Measurements from ENCODE around the gene LAMC1. TPM values are rescaled to one million over a fixed set of nuclear protein-coding genes. Genes with fewer than 3 reads are reported as not detected.

LAMC1 gene
- total RNA-seq, 4 donors from 2014 or later, result 26.3 to 275 (median 60.0) TPM

GRCh38 chr1:183040547-183040971 lies 17.3 kb downstream of the LAMC1 start:
- Histone ChIP-seq H3K27me3 (no peaks in the 10 kb centered on the region), H3K9me3 (no peaks in the 10 kb centered on the region), H3K36me3 (peaks cover 0 to 5% (median 0%) of the 10 kb centered on the region in 3 donors), H3K4me3 (no peak overlapping the region), H3K4me1 (peaks cover 9 to 80% (median 12%) of the 10 kb centered on the region in 3 donors), H3K27ac (peak overlapping the region in 3 of 4 donors; percentile 18 to 55 (median 50))
- intact Hi-C loops (cut with DNase I), result no loop called here
- WGBS, 2 donors, result 62 to 75% methylated on average over 2 of the region's 2 CpGs
- DNase-seq, result no peak
- TF ChIP-seq POLR2A (IDR thresholded peaks at IDR 0.05) (no peak), CTCF (IDR thresholded peaks at IDR 0.05) (no peak)

GRCh38 chr1:183043254-183043653 lies 20.0 kb downstream of the LAMC1 start:
- H3K9me3 ChIP-seq, result no peaks in the 10 kb centered on the region
- 67 to 81% methylated on average over 3 of the region's 3 CpGs for WGBS, 2 donors
- TF ChIP-seq CTCF (IDR thresholded peaks at IDR 0.05) (no peak), POLR2A (IDR thresholded peaks at IDR 0.05) (no peak)
- DNase-seq, result no peak
- peak overlapping the region in 1 of 4 donors; percentile 33 for H3K27ac ChIP-seq
- H3K36me3 ChIP-seq, result no peaks in the 10 kb centered on the region
- H3K4me3 ChIP-seq, result no peak overlapping the region
- intact Hi-C loops (cut with DNase I), result no loop called here
- H3K27me3 ChIP-seq, result no peaks in the 10 kb centered on the region
- peaks cover 9 to 83% (median 18%) of the 10 kb centered on the region in 3 donors for H3K4me1 ChIP-seq

- peaks cover 8 to 81% (median 18%) of the 10 kb centered on the region in 3 donors for H3K4me1 ChIP-seq
- intact Hi-C loops (cut with DNase I), result no loop called here
- 49 to 72% methylated on average over 7 of the region's 7 CpGs for WGBS, 2 donors
- no peaks in the 10 kb centered on the region for H3K36me3 ChIP-seq
- H3K27me3 ChIP-seq, result no peaks in the 10 kb centered on the region
- H3K27ac ChIP-seq, result peak overlapping the region in 2 of 4 donors; percentile 33 to 50
- TF ChIP-seq CTCF (IDR thresholded peaks at IDR 0.05) (no peak), POLR2A (IDR thresholded peaks at IDR 0.05) (no peak)
- DNase-seq, result no peak
- no peak overlapping the region for H3K4me3 ChIP-seq
- H3K9me3 ChIP-seq, result no peaks in the 10 kb centered on the region
These were observed 20.9 kb downstream of the LAMC1 start for GRCh38 chr1:183043872-183044854.

DNA sequence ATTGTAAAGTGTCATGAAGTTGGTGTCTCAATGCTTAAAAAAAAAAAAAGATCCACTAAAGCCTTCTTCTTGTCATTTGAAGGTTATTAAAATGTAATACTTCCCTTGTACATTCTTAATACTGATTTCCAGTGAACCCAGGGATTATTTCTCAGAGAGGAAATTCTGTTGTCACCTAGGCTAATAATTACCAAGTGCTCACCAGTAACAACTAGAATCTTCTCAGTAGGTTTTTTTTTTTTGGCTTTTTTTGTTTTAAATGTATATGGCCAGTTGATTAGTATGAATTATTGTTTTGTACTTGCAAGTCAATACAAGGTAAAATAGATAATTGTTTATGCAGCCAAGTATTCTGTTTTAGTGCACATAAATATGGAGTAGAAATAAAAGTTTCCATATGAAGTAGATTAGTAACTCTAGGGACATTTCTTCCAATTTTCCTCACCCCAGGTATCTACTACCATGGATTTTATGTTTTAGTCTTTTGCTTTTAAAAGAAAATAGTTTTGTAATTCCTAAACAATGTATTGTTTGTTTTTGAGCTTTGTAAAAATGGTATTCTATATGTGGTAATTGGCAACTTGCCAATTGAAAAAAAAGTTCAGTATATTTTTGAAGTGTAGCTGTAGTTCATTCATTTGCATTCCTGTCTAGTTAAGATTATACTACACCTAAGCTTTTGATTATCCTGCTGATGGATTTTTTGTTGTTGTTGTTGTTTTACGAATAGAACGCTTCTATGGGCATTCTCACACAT lies 21.9 kb downstream of the LAMC1 start:
- Histone ChIP-seq H3K27ac (peak overlapping the region in 2 of 4 donors; percentile 33 to 50), H3K4me1 (peaks cover 0 to 72% (median 14%) of the 10 kb centered on the region in 3 donors), H3K36me3 (no peaks in the 10 kb centered on the region), H3K9me3 (no peaks in the 10 kb centered on the region), H3K27me3 (no peaks in the 10 kb centered on the region), H3K4me3 (no peak overlapping the region)
- TF ChIP-seq POLR2A (IDR thresholded peaks at IDR 0.05), result no peak
- no peak for TF ChIP-seq CTCF (IDR thresholded peaks at IDR 0.05)
- WGBS, 2 donors, result 86 to 93% methylated on average over 2 of the region's 2 CpGs
- intact Hi-C loops (cut with DNase I), result no loop called here
- no peak for DNase-seq
